ENCODE measurements around the gene TP63.

- no peak for TF ChIP-seq POLR2A (IDR thresholded peaks at IDR 0.05; ENCODE audit: low read depth, low read length)
- TF ChIP-seq CTCF (IDR thresholded peaks at IDR 0.05; ENCODE audit: extremely low read depth in 1 of 2, insufficient read depth in 1 of 2, low read depth in 1 of 2, low read length in 2 of 2): no peak
- TF ChIP-seq POLR2AphosphoS5 (IDR thresholded peaks at IDR 0.05; ENCODE audit: insufficient read depth, low read depth, low read length): no peak
- TF ChIP-seq MYC (IDR thresholded peaks at IDR 0.05; ENCODE audit: low read depth, low read length): no peak
- no peak for TF ChIP-seq MAX (IDR thresholded peaks at IDR 0.05; ENCODE audit: insufficient read depth, insufficient read length)
- no peak for TF ChIP-seq EZH2 (IDR thresholded peaks at IDR 0.05; ENCODE audit: borderline replicate concordance, low read depth, low read length, severe bottlenecking)
- no peak for TF ChIP-seq JUN (IDR thresholded peaks at IDR 0.05; ENCODE audit: borderline replicate concordance, insufficient read depth, insufficient read length, low read depth)
- TF ChIP-seq FOS (IDR thresholded peaks at IDR 0.05; ENCODE audit: borderline replicate concordance, insufficient read depth, low read length): no peak
- no peak for TF ChIP-seq GATA2 (IDR thresholded peaks at IDR 0.05; ENCODE audit: insufficient read depth, insufficient read length, low read depth, low read length)
Measured at GRCh38 chr3:189897406-189897805, 266.2 kb downstream of the TP63 start.

All from endothelial cell of umbilical vein (primary cell).